HEK293T (cell line): Measurements from ENCODE around the gene ILKAP.
"Not testable (repeated sequence)": the region's sequence is repeated elsewhere in the genome, so short reads cannot be mapped to it uniquely, and the experiment has no call there.

Source experiments
- CTCF ChIA-PET: fragments of 350-600 bp; formaldehyde crosslinking; extraction: SDS; loops from one replicate; lab custom pipeline; 2021; ENCODE audit warnings: antibody characterized with exemption, inconsistent platforms; lab: Yijun Ruan, JAX
- POLR2A ChIA-PET: fragments of 350-600 bp; formaldehyde crosslinking; extraction: SDS; loops from one replicate; lab custom pipeline; 2020; ENCODE audit warnings: antibody characterized with exemption, inconsistent platforms; lab: Yijun Ruan, JAX
- DNase-seq: peaks from one replicate; pipeline ENCODE4 v3.0.0; 2012; ENCODE audit warnings: mixed read lengths; ENCODE audit errors: extremely low spot score
- ARNT ChIP-seq: fragments of 450-650 bp; IDR thresholded peaks from 2 replicates; pipeline ENCODE4 v1.6.1; 2017; ENCODE audit warnings: mild to moderate bottlenecking
- BHLHE40 ChIP-seq: fragments of 450-650 bp; IDR thresholded peaks from 2 replicates; pipeline ENCODE4 v1.6.1; 2016; ENCODE audit warnings: mild to moderate bottlenecking, moderate library complexity, borderline replicate concordance
- CTBP1 ChIP-seq: fragments of 450-650 bp; IDR thresholded peaks from 2 replicates; pipeline ENCODE4 v1.6.1; 2016; ENCODE audit warnings: borderline replicate concordance
- ELF4 ChIP-seq: fragments of 450-650 bp; IDR thresholded peaks from 2 replicates; pipeline ENCODE4 v1.6.1; 2017; ENCODE audit warnings: antibody characterized with exemption
- FOXA1 ChIP-seq: fragments of 450-650 bp; IDR thresholded peaks from 2 replicates; pipeline ENCODE4 v1.6.1; 2016; ENCODE audit warnings: mild to moderate bottlenecking
- FOXK2 ChIP-seq: fragments of 450-650 bp; IDR thresholded peaks from 2 replicates; pipeline ENCODE4 v1.6.1; 2016; ENCODE audit warnings: mild to moderate bottlenecking
- FOXM1 ChIP-seq: fragments of 450-650 bp; IDR thresholded peaks from 2 replicates; pipeline ENCODE4 v1.6.1; 2017; ENCODE audit warnings: mild to moderate bottlenecking, borderline replicate concordance
- HDGF ChIP-seq: fragments of 450-650 bp; IDR thresholded peaks from 2 replicates; pipeline ENCODE4 v1.6.1; 2017; ENCODE audit warnings: antibody characterized with exemption, borderline replicate concordance
- L3MBTL2 ChIP-seq: fragments of 450-650 bp; conservative IDR thresholded peaks from 2 replicates; pipeline ENCODE4 v1.6.1; 2016; ENCODE audit warnings: mild to moderate bottlenecking
- LEF1 ChIP-seq: fragments of 450-650 bp; IDR thresholded peaks from 2 replicates; pipeline ENCODE4 v1.6.1; 2017; ENCODE audit warnings: mild to moderate bottlenecking, borderline replicate concordance
- NFRKB ChIP-seq: fragments of 450-650 bp; IDR thresholded peaks from 2 replicates; pipeline ENCODE4 v1.6.1; 2016; ENCODE audit warnings: mild to moderate bottlenecking, moderate library complexity
- SP1 ChIP-seq: fragments of 450-650 bp; IDR thresholded peaks from 2 replicates; pipeline ENCODE4 v1.6.1; 2017
- SUZ12 ChIP-seq: fragments of 450-650 bp; IDR thresholded peaks from 2 replicates; pipeline ENCODE4 v1.6.1; 2016; ENCODE audit warnings: mild to moderate bottlenecking
- TARDBP ChIP-seq: fragments of 450-650 bp; IDR thresholded peaks from 2 replicates; pipeline ENCODE4 v1.6.1; 2016
- ZNF384 ChIP-seq: fragments of 450-650 bp; IDR thresholded peaks from 2 replicates; pipeline ENCODE4 v1.6.1; 2016
- TF ChIP-seq, protein P1 (sequence below): fragments of 450-650 bp; IDR thresholded peaks from 2 replicates; pipeline ENCODE4 v1.6.1; 2016

Gene ILKAP

DNA sequence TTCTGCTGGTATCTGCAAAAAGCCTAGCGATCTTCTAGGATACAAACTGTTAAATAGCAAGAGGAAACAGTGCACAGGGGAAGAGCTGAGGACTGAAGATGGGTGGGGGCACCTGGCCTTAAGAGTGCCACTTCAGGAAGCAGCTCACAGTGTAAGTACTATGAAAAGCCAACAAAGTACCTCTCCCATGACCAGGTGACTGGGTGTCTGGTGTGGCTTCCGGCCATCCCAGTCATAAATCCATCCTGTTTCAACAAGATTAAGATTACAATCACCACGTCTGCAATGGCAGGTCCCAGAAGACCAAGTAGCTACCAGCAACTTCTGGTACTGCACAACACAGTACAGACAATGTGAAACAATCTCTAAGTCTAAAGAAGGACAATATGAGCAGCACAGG, 28.8 kb downstream of the ILKAP start:
- ChIA-PET CTCF (no interaction called here), POLR2A (no interaction called here)
- DNase-seq: no peak

DNA sequence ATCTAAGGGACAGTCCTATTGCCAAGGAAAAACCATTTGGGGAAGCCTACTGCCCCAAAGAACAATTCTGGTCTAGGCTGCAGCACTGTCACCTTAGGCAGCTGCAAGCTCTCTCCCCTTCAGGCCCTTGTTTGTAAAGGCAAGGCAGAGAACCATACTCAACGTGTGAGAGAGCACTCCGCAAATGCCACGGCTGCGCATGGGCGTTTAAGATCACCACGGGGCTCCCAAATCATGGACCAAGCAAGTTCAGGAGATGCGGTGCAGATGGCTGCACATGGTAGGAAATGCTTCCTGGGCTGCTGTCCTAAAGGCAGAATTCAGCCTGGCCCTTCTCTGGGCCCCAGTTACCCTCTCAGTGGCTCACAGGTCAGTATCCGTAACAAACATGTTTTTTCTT, 29.2 kb downstream of the ILKAP start:
- CTCF ChIA-PET: interaction anchor here (0.6 kb wide), 1 partner anchor 9 kb away, joined by 3 read pairs; no protein-coding TSS in a partner anchor
- POLR2A ChIA-PET: no interaction called here
- DNase-seq: no peak

More for the DNA sequence above, 28.8 kb downstream of the ILKAP start:
- no peak for TF ChIP-seq ELF4
- no peak for TF ChIP-seq NFRKB
- no peak for TF ChIP-seq BHLHE40
- TF ChIP-seq FOXM1: no peak
- TF ChIP-seq HDGF: no peak
- TF ChIP-seq FOXA1: no peak
- TF ChIP-seq CTBP1: no peak
- TF ChIP-seq ARNT: no peak
- TF ChIP-seq, protein P1, sequence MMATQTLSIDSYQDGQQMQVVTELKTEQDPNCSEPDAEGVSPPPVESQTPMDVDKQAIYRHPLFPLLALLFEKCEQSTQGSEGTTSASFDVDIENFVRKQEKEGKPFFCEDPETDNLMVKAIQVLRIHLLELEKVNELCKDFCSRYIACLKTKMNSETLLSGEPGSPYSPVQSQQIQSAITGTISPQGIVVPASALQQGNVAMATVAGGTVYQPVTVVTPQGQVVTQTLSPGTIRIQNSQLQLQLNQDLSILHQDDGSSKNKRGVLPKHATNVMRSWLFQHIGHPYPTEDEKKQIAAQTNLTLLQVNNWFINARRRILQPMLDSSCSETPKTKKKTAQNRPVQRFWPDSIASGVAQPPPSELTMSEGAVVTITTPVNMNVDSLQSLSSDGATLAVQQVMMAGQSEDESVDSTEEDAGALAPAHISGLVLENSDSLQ: no peak
- no peak for TF ChIP-seq ZNF384
- no peak for TF ChIP-seq SP1
- no peak for TF ChIP-seq FOXK2
- no peak for TF ChIP-seq LEF1
- no peak for TF ChIP-seq L3MBTL2
- TF ChIP-seq TARDBP: no peak

DNA sequence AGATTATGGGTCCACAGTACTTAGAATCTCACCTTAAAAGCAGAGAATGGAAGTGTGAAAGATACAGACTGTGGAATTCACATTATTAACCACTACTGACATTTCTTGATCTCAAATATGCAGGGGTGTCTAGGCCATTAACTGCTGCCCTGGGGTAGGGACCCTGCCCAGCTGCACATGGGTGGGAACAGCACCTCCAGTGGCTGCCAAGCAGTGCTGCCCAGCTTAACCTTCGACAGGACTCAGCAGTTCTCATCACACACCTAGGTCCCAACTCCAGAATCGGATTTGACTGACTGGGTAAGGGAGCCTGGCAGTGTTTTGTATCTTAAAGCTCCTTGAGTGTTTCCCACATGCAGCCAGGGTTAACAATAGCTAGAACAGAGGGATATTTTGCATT, 29.8 kb downstream of the ILKAP start:
- POLR2A ChIA-PET: no interaction called here
- CTCF ChIA-PET: interaction anchor here (0.6 kb wide), 1 partner anchor 10 kb away, joined by 3 read pairs; no protein-coding TSS in a partner anchor
- TF ChIP-seq FOXA1 (no peak), L3MBTL2 (no peak), ZNF384 (no peak), NFRKB (no peak), TARDBP (no peak), BHLHE40 (no peak), LEF1 (no peak), FOXK2 (no peak), FOXM1 (no peak)
- DNase-seq: no peak

More for the DNA sequence above, 29.2 kb downstream of the ILKAP start:
- TF ChIP-seq TARDBP: no peak
- no peak for TF ChIP-seq SUZ12
- TF ChIP-seq FOXK2: no peak
- no peak for TF ChIP-seq CTBP1
- TF ChIP-seq NFRKB: no peak
- no peak for TF ChIP-seq FOXM1
- TF ChIP-seq SP1: no peak
- no peak for TF ChIP-seq ZNF384
- no peak for TF ChIP-seq ELF4
- TF ChIP-seq L3MBTL2: no peak
- no peak for TF ChIP-seq HDGF
- TF ChIP-seq, protein P1: no peak
- TF ChIP-seq FOXA1: no peak
- TF ChIP-seq LEF1: no peak
- no peak for TF ChIP-seq BHLHE40
- TF ChIP-seq ARNT: no peak

DNA sequence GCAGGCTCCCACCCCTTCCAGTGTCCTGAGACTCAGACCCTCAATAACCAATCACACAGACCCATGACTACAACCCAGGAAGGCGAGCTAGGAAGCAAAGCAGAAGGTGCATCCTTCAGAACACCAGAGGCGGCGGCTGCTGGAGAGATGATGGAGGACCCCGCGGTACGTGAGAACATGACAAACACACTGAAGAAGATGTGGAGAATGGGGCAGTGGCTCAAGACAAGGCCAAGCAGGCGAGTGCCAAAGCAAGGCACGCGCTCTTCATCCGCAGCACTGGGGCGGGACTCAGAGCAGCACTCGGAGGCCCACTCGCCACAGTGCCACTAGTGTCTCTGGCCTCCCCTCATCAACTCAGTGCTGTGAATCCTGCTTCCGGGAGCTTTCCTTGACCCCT, 31.1 kb downstream of the ILKAP start:
- TF ChIP-seq FOXK2: no peak
- TF ChIP-seq FOXA1: no peak
- TF ChIP-seq ARNT: no peak
- TF ChIP-seq SUZ12: no peak
- TF ChIP-seq FOXM1: no peak
- no peak for TF ChIP-seq LEF1
- no peak for TF ChIP-seq CTBP1
- TF ChIP-seq ELF4: no peak
- TF ChIP-seq SP1: no peak
- DNase-seq: no peak
- POLR2A ChIA-PET: no interaction called here
- CTCF ChIA-PET: no interaction called here

DNA sequence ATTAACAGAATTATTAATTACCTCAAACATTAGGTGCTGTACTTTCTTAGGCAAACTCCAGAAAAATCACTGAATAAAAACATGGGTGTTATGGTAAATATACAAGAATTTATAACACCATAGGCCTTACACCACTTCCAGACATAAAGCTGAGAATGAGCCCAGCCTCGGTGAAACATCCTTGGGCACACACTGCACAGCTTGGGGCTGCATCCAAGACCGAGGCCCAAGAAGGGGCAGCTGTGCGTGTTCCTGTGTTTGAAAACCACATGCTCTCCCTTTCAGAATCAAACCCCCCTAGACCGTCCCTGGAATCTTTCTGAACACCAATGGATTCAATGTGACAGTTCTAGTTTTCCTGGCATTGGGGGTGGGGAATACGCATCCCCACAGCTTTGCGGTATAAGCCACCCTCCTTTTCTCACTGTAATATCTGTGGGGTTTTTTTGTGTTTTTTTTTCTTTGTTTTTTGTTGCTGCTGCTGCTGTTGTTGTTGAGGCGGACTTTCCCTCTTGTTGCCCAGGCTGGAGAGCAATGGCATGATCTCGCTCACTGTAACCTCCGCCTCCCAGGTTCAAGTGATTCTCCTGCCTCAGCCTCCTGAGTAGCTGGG, 31.8 kb downstream of the ILKAP start:
- no peak for DNase-seq
- TF ChIP-seq L3MBTL2 (no peak), ZNF384 (no peak), SP1 (no peak)
- POLR2A ChIA-PET: no interaction called here
- CTCF ChIA-PET: no interaction called here

DNA sequence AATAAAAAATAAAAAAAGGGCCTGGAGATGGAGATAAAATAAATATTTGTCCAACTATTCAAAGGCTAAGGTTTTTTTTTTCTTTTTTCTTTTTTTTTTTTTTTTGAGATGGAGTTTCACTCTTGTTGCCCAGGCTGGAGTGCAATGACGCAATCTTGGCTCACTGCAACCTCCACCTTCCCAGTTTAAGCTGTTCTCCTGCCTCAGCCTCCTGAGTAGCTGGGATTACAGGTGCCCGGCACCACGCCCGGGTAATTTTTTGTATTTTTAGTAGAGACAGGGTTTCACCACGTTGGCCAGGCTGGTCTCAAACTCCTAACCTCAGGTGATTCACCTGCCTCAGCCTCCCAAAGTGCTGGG, 32.4 kb downstream of the ILKAP start:
- DNase-seq, POLR2A ChIA-PET, CTCF ChIA-PET: not testable (repeated sequence)

DNA sequence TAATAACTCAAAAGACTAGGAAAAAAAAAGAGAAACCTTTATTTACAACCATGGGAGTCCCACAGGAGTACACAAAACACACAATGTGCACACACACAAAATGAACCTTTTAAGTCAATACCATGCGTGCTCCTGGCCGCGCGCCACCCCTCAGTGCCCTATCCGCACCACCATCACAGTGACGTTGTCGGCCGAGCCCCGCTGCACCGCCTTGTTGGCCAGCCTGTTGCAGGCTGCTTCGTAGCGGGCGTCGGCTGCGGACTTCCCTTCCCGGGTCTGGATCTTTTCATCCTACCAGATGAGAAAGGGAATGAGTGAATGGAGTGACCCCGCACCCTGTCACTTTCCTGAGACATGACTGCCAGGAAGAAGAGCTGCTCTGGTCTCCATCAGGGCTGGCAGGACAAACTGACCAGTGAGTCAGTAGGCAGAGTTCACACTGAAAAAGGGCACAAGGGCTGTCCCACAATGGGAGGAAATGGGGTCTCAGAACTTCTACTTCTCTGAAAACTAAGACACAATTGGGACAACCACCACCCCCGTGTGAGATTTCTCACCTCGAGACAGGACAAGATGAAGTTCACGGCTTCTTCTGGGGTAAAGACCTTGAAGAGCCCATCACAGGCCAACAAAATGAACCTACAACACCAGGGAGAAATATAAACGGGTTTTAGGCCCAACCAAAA, 33.0 kb downstream of the ILKAP start:
- CTCF ChIA-PET: no interaction called here
- TF ChIP-seq LEF1 (no peak), HDGF (no peak), FOXA1 (no peak), ZNF384 (no peak), FOXK2 (no peak), FOXM1 (no peak), TARDBP (no peak), SUZ12 (no peak), NFRKB (no peak), SP1 (no peak), ARNT (no peak), L3MBTL2 (no peak), CTBP1 (no peak), ELF4 (no peak), BHLHE40 (no peak)
- TF ChIP-seq, protein P1: no peak
- DNase-seq: no peak
- POLR2A ChIA-PET: interaction anchor here (1.4 kb wide), 1 partner anchor 11 kb away, joined by 5 read pairs; no protein-coding TSS in a partner anchor
